Adrenal gland (tissue), 5 donors: Measurements from ENCODE around the gene MPI.

Source experiments
- CTCF ChIP-seq, 6 experiments: fragments of 450-650 bp in 4 of 6; fragments of 200-600 bp in 2 of 6; sonication (generic) in 1 of 6; IDR thresholded peaks; 1 replicate in 5 of 6; 2 replicates in 1 of 6; pipeline versions ENCODE4 v1.5.1 to v1.8.0; 2016 to 2021; ENCODE audit warnings: antibody characterized with exemption in 6 of 6, mild to moderate bottlenecking in 2 of 6, moderate library complexity in 1 of 6
- POLR2A ChIP-seq, 2 donors: fragments of 450-650 bp; IDR thresholded peaks; one replicate each; pipeline ENCODE4 v1.6.1; 2017; ENCODE audit warnings: antibody characterized with exemption in 2 of 2, mild to moderate bottlenecking in 2 of 2, moderate library complexity in 1 of 2
- donor health status: DM: no; HTN: no; CAD: no.

- no peak for TF ChIP-seq CTCF (IDR thresholded peaks at IDR 0.05)
- TF ChIP-seq POLR2A (IDR thresholded peaks at IDR 0.05), result no peak
These were observed 1.1 kb upstream of the MPI start for GRCh38 chr15:74888716-74889115.
